Measurements from ENCODE around the gene HOXD1.

Gene HOXD1

DNA sequence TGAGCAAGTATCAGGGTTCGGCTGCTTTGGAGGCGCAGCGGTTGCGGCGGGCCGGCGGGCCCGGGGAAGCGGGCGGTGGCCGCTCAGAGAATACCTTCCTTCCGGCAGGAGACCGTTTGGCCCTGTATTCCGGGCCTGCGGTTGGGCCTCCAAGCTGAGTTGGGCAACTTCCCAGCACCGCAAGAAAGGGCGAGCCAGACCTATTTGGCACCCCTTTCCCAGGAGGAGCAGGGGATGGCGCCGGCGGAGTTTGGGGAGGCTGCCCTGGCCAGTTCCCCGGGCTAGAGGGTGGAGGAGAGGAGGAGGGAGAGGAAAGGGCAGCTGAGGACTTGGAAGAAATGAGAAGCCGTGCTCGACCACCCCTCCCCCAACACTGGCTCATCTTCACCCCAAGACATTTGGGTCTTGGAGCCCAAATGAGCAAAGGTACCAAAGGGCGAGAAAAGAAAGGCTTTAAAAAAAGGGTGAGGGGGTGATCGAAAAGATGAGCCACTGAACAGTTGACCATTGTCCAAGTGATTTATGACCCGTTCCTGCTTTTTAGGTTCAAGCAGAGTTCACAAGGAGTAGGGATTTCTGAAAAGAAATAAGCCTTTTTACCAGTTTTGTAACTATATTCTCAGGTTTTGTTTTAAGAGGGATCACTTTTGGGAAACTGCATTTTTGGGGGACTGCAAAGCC lies 23.0 kb upstream of the HOXD1 start:
- no peak for DNase-seq (ENCODE audit: low read depth, low spot score)

DNA sequence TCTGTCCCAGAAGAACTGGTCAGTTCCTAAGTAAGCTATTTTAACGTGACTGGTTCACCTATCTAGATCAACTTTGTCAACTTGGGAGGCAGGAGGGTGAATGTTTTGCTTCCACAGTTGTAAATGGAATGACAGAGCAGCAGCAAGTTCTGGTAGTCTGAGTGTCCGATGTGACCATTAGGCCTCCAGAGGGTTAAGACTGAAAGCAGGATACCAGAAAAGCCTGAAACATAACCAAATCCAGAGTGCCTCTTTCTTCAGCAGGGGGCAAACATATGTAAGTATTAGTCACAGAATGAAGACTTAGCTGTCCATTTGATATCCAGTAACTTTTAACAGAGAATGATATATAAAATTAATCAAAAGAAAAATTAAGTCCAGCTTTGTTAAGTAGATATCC lies 22.2 kb upstream of the HOXD1 start:
- DNase-seq (ENCODE audit: low read depth, low spot score): no peak

DNA sequence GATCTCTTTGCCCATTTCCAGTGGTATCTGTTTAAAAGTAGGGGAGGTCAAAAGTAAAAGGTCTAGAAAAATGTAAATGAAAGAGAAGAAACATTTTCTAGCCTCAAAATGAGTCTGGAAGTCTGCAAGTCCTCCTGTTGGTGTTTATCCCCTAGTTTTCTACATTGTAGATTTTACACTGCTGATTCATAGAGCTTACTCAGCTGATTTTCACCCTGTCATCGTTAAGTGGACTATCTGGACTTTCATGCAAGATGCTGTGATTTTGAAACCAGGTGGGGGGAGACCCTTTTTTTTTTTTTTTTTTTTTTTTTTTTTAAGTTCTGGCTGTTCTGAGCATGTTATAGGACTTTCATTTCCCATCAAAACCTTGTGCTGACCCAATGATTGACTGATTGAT lies 21.1 kb upstream of the HOXD1 start:
- DNase-seq (ENCODE audit: low read depth, low spot score): no peak

GRCh38 chr2:176169181-176169580 lies 19.3 kb upstream of the HOXD1 start:
- no peak for DNase-seq (ENCODE audit: low read depth, low spot score)

- no peak for DNase-seq (ENCODE audit: low read depth, low spot score)
Observed at GRCh38 chr2:176169711-176170110, 18.8 kb upstream of the HOXD1 start.

DNA sequence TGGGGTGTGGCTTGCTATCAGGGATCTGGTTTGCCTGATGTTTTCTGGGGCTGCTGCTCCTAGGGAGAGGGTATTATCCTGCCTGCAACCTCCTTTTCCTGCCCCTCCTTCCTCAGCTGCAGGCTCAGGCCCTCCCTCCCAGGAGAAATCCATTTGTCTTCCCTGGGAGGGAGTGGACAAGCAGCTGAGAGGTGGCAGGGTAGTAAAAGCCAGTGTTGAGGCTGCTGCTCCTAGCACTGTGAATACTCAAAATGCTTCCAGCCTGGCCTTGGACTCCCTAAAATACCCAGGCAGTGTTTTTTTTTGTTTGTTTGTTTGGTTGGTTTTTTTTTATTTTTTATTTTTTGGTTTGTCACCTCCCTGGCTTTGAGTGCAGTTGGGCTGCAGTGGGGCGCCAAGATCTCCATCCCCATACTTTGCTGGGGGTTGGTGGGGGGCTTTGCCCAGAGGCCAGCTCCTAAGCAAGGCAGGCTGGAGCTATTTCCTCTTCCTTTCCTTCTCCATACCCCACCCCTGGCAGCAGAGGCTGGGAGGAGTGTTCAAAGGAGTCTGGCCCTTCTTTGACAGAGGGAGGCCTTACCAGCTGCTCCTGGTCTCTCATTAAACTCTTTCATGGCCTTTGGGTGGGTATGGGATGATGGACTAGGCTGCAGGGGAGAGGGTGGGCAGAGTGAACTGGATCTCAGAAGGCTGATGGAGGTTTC lies 17.7 kb upstream of the HOXD1 start:
- DNase-seq (ENCODE audit: low read depth, low spot score): no peak

GRCh38 chr2:176171351-176172006 lies 17.0 kb upstream of the HOXD1 start:
- no peak for DNase-seq (ENCODE audit: low read depth, low spot score)

- DNase-seq (ENCODE audit: low read depth, low spot score): no peak
Observed at GRCh38 chr2:176172007-176172894, 16.2 kb upstream of the HOXD1 start.

GRCh38 chr2:176172895-176173566 lies 15.4 kb upstream of the HOXD1 start:
- DNase-seq (ENCODE audit: low read depth, low spot score): no peak

- DNase-seq (ENCODE audit: low read depth, low spot score): no peak
Observed at GRCh38 chr2:176173567-176174381, 14.7 kb upstream of the HOXD1 start.

DNA sequence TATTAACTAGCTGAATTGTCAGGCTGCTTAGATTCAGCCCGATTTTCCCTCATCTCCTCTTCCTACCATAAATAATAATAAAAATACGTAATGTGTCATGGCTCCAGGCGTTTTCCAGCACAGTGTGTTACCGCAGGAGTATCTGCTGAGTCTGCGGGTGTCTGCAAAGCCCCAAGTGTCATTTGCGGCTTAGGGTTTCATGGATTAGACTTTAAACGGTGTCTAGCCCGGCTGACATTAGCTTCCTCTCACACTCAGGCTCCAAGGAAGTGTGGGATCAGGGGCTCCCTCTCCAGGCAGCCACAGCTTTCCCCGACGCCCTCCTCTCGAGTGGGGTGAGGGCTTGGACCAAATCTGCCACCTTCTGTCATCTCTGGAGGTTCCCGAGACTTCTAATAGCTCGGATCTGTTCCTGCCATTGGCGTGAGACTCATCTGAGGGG lies 14.1 kb upstream of the HOXD1 start:
- no peak for DNase-seq (ENCODE audit: low read depth, low spot score)

GRCh38 chr2:176174824-176175708 lies 13.4 kb upstream of the HOXD1 start:
- DNase-seq (ENCODE audit: low read depth, low spot score): no peak

DNA sequence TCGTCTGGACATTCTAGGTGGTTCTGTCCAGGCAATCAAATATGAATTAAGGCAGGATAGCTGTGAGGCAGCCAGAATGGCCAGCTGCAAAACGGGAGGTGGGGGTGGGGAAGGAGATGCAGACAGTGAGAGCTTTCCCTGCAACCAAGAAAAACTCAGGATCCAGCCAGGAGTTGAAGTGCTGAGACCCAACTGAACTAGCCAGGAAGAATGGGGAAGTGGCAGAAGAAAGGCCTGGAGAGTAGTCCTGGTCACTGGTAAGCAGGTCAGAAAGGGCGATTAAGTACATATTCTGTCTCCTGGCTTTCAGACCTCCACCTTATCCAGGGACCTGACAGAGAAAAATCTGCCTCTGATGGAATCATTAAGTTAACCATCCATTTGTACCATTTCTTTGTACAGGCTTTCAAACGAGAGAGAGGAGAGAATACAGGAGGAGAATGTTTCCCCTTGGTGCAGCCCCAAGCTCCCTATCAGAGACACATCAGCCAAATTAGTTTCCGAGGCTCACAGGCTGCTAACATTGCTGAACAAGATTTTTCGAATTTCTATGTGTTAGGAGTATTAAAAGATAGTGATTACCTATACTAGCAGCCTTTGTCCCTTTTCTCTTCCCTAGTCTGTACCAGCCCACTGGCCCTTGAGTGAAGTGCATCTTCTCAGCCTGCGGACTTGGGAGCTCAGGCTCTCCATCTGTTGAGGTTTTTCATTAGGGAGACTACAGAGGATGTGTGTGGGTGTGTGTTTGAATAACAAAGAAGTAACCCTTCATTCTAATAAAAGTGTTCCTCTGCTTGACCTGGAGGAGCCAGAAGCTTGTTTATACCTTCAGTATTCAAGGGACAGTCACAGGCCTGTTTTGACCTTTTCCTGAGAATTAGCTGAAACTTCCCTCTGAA lies 12.5 kb upstream of the HOXD1 start:
- no peak for DNase-seq (ENCODE audit: low read depth, low spot score)

DNA sequence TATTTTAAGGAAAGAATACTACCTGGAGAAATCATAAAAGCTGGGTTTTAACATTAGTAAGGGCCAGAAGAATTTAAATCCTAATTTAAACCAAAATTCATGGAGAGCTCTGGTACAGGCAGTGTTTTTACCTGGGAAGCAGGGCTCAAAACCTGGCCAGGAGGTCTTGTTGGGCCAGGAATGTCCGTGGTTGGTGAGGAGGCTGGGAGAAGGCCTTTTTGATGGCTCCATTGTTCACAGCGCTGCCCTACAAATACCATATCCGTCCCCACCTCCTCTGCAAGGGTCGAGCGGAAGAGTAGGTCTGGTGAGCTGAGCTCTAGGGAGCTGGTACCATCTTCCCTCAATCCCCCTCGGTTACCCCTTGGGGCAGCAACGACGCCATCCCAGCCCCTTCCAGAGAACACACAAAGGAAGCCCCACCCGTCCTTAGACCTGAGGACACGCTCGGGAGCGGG lies 10.9 kb upstream of the HOXD1 start:
- no peak for DNase-seq (ENCODE audit: low read depth, low spot score)

DNA sequence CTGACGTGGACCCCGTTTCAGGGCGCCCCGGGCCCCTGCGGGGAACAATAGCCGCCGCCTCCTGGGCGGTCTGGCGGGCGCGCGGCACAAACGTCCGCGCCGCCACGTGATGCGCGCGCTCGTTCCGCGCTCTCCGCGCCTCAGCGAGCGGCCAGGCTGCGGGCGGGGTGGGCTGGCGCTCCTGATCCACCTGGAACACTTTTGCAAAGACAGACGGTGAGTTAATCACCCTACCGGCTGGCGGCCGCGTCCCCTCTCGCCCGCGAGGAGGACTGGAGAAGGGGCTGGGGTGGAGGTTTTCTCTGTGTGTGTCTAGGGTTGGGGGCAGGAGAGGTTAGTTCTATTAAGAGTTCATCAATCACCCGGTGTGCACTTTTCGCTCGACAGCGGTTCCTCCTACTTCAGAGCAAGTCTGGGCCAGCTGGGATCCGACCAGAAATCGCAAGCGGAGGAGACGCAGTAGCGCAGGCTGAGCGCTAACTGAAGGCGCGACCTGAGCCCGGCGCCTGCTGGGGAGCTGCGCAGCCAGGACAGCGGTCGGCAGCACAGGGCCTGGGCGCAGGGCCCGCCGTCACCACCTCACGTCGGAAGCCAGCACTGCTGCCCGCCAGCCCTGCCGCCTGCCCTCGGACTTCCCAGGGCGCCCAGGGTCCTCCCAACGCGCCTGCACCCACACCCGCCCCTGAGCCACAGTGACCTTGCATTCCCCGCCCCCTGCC lies 10.3 kb upstream of the HOXD1 start:
- DNase-seq (ENCODE audit: low read depth, low spot score): no peak

DNA sequence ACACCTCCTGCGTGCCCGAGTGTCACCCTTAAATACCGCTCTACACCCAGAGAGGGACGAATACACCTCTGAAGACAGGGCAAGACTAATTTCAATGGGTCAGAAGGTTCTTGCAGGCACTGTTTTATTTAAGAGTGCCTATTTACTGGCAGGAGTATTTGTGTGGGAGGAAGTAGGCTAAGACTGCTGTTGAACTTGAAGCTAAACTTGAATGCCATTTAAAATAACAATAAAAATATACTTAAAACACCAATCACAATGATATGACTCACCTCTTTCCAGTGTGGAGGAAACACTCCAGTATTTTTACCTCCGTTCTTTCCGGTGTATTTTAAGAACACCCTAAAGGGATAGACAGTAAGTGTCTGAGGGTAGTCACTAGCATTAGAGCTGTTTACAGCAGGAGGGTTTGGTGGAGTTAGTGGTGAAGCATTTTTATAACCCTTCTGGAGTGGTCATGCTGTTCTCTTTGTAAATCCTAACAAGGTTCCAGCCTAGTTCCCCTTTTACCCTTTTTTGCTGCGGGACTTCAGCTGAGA lies 9.6 kb upstream of the HOXD1 start:
- DNase-seq (ENCODE audit: low read depth, low spot score): no peak

DNA sequence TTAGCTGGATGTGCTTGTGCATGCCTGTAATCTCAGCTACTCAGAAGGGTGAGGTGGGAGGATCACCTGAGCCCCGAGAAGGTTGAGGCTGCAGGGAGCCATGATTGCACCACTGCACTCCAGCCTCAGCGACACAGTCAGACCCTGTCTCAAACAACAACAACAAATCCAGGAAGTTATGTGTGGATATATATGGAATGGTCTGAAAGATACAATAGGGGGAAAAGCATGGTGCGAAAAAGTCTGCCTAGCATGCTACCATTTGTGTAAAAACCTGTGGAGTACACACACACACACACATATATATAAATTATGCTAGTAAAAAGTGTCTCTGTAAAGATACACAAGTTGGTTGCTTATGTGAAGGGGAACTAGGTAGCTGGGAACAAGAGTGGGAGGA lies 6.9 kb upstream of the HOXD1 start:
- no peak for DNase-seq (ENCODE audit: low read depth, low spot score)
